ENCODE data around the gene TBC1D14.

- TF ChIP-seq CTCF (conservative IDR thresholded peaks at IDR 0.05): no peak
- TF ChIP-seq ZFX (IDR thresholded peaks at IDR 0.05): no peak
Observed at GRCh38 chr4:6937201-6937600, 27.6 kb downstream of the TBC1D14 start.
